ENCODE measurements around the gene MAML2.

DNA sequence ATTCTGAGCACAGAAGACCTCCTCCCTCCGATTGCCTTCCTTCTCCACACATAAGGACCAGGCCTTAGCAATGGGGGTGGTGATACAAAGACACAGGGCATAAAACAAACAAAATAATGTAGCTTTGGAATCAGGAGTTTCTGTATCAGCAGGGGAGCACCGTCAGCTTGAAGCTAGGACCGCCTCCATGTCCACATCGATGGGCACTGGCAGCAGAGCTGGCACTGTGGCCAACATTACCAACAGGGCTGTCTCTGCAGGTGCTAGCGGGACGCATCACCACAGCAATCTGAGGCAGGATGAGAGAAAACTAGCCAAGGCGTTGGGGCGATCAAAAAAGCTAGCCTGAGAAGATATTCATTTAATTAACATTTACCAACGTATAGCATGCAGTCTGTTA lies 201.4 kb downstream of the MAML2 start:
- TF ChIP-seq POLR2AphosphoS5 (IDR thresholded peaks at IDR 0.05; ENCODE audit: low read depth, low read length), result no peak
- TF ChIP-seq, protein P1, sequence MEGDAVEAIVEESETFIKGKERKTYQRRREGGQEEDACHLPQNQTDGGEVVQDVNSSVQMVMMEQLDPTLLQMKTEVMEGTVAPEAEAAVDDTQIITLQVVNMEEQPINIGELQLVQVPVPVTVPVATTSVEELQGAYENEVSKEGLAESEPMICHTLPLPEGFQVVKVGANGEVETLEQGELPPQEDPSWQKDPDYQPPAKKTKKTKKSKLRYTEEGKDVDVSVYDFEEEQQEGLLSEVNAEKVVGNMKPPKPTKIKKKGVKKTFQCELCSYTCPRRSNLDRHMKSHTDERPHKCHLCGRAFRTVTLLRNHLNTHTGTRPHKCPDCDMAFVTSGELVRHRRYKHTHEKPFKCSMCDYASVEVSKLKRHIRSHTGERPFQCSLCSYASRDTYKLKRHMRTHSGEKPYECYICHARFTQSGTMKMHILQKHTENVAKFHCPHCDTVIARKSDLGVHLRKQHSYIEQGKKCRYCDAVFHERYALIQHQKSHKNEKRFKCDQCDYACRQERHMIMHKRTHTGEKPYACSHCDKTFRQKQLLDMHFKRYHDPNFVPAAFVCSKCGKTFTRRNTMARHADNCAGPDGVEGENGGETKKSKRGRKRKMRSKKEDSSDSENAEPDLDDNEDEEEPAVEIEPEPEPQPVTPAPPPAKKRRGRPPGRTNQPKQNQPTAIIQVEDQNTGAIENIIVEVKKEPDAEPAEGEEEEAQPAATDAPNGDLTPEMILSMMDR (IDR thresholded peaks at IDR 0.05), result no peak

All from Panc1 (cell line).